GM12873 (cell line): ENCODE data around the gene REEP1.

Experiments
- CTCF ChIP-seq: IDR thresholded peaks from 2 replicates; pipeline ENCODE4 v1.5.1; 2012; ENCODE audit warnings: low read depth, mild to moderate bottlenecking, moderate library complexity, low read length, control low read depth; ENCODE audit not compliant: insufficient read depth; ENCODE audit errors: missing control alignments

REEP1 gene

GRCh38 chr2:86263956-86264355 lies 73.5 kb downstream of the REEP1 start:
- TF ChIP-seq CTCF, result no peak

- TF ChIP-seq CTCF, result no peak
Measured at GRCh38 chr2:86260978-86261377, 76.4 kb downstream of the REEP1 start.

GRCh38 chr2:86258106-86258505 lies 79.3 kb downstream of the REEP1 start:
- no peak for TF ChIP-seq CTCF

- no peak for TF ChIP-seq CTCF
Measured at GRCh38 chr2:86256982-86257381, 80.4 kb downstream of the REEP1 start.

GRCh38 chr2:86256300-86256699 lies 81.1 kb downstream of the REEP1 start:
- TF ChIP-seq CTCF, result no peak

GRCh38 chr2:86254576-86255538 lies 82.6 kb downstream of the REEP1 start:
- TF ChIP-seq CTCF, result no peak

- no peak for TF ChIP-seq CTCF
Measured at GRCh38 chr2:86253424-86253823, 84.0 kb downstream of the REEP1 start.
